HepG2 (cell line): ENCODE measurements around the gene LMNA. TPM values are rescaled to one million over a fixed set of nuclear protein-coding genes. Genes with fewer than 3 reads are reported as not detected.
A peak's percentile ranks its signal among the peaks of the same experiment; 100 is the strongest.

Experiments
- CREM ChIP-seq, 2 experiments: sonication (generic) in 1 of 2; formaldehyde crosslinking in 1 of 2; IDR thresholded peaks; 2 replicates each; pipeline versions ENCODE4 v1.4.0 to v1.6.1; 2016 to 2020; ENCODE audit warnings: antibody characterized with exemption in 1 of 2, mild to moderate bottlenecking in 1 of 2, missing genetic modification reagents in 1 of 2
- MAZ ChIP-seq, 2 experiments: sonication (generic) in 1 of 2; formaldehyde crosslinking in 1 of 2; IDR thresholded peaks; 2 replicates each; pipeline versions ENCODE4 v1.5.0 to v1.6.1; 2012 to 2020; ENCODE audit warnings: low read depth in 2 of 2, mild to moderate bottlenecking in 2 of 2, borderline replicate concordance in 1 of 2, improper control_type of control experiment in 1 of 2, low read length in 1 of 2, missing genetic modification reagents in 1 of 2, moderate library complexity in 1 of 2
- NR2F6 ChIP-seq, 2 experiments: IDR thresholded peaks; 2 replicates each; pipeline ENCODE4 v1.6.1; 2016; ENCODE audit warnings: antibody characterized with exemption in 1 of 2, mild to moderate bottlenecking in 1 of 2
- PATZ1 ChIP-seq: sonication (generic); formaldehyde crosslinking; IDR thresholded peaks from 2 replicates; pipeline ENCODE4 v1.4.0; 2020; ENCODE audit warnings: missing genetic modification reagents
- POLR2A ChIP-seq, 2 experiments: IDR thresholded peaks; 2 replicates each; pipeline ENCODE4 v1.6.1; 2011; ENCODE audit warnings: low read depth in 2 of 2, low read length in 2 of 2, mild to moderate bottlenecking in 1 of 2, moderate library complexity in 1 of 2; ENCODE audit not compliant: insufficient read depth in 1 of 2
- PRDM10 ChIP-seq: sonication (generic); formaldehyde crosslinking; IDR thresholded peaks from 2 replicates; pipeline ENCODE4 v1.4.0; 2020; ENCODE audit warnings: low read depth, missing genetic modification reagents
- RBM39 ChIP-seq: fragments of 200-400 bp; formaldehyde crosslinking; IDR thresholded peaks from one replicate; pipeline ENCODE4 v1.6.1; 2018; ENCODE audit warnings: antibody characterized with exemption, mild to moderate bottlenecking, low read depth, low read length; ENCODE audit not compliant: poor library complexity, severe bottlenecking
- SNAPC2 ChIP-seq: sonication (generic); formaldehyde crosslinking; IDR thresholded peaks from 2 replicates; pipeline ENCODE4 v1.8.1; 2022; ENCODE audit warnings: mild to moderate bottlenecking, missing genetic modification reagents
- THRA ChIP-seq: sonication (generic); formaldehyde crosslinking; IDR thresholded peaks from 2 replicates; pipeline ENCODE4 v1.4.0; 2020; ENCODE audit warnings: missing genetic modification reagents, borderline replicate concordance
- ZFP90 ChIP-seq: sonication (generic); formaldehyde crosslinking; IDR thresholded peaks from 2 replicates; pipeline ENCODE4 v1.8.0; 2022; ENCODE audit warnings: missing genetic modification reagents, mild to moderate bottlenecking, inconsistent platforms, borderline replicate concordance
- ZNF225 ChIP-seq: sonication (generic); formaldehyde crosslinking; IDR thresholded peaks from 2 replicates; pipeline ENCODE4 v1.4.0; 2020; ENCODE audit warnings: mild to moderate bottlenecking, missing genetic modification reagents
- ZNF724P ChIP-seq: sonication (generic); formaldehyde crosslinking; IDR thresholded peaks from 2 replicates; pipeline ENCODE4 v1.8.0; 2022; ENCODE audit warnings: missing genetic modification reagents, borderline replicate concordance
- ZZZ3 ChIP-seq: sonication (generic); formaldehyde crosslinking; IDR thresholded peaks from 2 replicates; pipeline ENCODE4 v1.4.0; 2020; ENCODE audit warnings: missing genetic modification reagents, mild to moderate bottlenecking, borderline replicate concordance
- polyA plus RNA-seq, 8 experiments: library from polyadenylated mRNA; depleted of rRNA in 3 of 8; stranded (reverse) in 7 of 8; unstranded in 1 of 8; fragments of >200 nt; fragmentation: Illumina TruSeq in 4 of 8; extraction: Trizol in 4 of 8; gene quantifications; 2 replicates each; pipeline versions ENCODE4 v1.2.1 to v1.2.3, GENCODE V29; 2011 to 2016; ENCODE audit warnings: low read depth in 4 of 8, missing spikeins in 1 of 8, mixed read lengths in 1 of 8; ENCODE audit not compliant: insufficient read depth in 1 of 8
- total RNA-seq, 5 experiments: library from RNA; depleted of rRNA; stranded (reverse); fragments of >200 nt; fragmentation: Illumina TruSeq; extraction: Trizol; gene quantifications; 2 replicates each; pipeline ENCODE4 v1.2.3, GENCODE V29; 2016; ENCODE audit warnings: low read depth in 1 of 5
- TF ChIP-seq, protein P1 (sequence below), 2 experiments: IDR thresholded peaks; 2 replicates each; pipeline ENCODE4 v1.6.1; 2011 to 2012; ENCODE audit warnings: low read length in 2 of 2, borderline replicate concordance in 1 of 2, low read depth in 1 of 2, mild to moderate bottlenecking in 1 of 2, moderate library complexity in 1 of 2

LMNA gene
- total and polyA plus RNA-seq, 2 of the 13 experiments (the other 11 are each of a cell fraction or from before 2014, with no cell fraction given) = 107 to 225 TPM

DNA sequence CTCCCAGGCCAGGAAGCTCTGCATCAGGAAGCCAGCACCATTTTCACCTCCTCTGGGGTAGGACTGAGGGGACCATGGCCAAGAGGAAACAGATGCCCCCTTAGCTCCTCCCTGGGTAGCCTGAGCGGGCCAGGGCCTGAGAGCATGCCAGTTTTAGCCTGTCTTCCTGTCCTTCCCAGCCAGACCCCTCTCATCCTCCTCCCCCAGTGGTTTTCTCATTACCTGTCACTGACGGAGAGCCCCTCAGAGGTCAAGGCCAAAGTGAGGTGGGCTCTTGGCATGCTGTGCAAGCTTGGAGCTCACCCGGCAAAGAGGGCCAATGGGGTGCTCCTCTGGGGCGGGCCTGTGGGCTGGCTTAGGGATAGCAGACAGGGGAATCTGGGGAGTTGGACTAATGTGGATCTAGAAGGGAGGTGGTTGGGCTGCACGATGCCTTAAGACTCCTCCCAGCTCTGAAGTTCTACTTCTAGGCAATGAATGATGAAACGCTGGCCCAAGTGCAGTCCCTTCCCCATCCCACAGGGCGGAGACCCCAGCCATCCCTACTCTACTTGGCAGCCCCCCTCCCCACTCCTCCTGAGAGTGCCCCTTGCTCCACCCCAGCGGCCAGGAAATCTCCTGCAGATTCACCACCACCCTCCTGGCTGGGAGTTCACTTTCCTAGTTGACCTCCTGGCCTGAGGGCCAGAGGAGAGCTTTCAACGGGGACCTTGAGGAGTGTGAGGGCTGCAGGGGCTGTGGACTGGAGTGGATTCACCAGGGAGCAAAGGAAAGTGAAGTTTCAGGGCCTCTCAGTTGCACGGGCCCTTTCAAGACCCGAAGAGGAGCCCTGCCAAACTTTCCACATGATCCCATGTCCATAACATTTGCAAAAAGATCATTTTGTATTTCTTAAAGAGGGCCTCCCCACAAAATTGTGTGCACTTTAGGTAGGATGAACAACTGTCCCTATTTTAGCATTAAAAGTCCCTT, 9.4 kb upstream of the LMNA start (continued):
- TF ChIP-seq, protein P1, sequence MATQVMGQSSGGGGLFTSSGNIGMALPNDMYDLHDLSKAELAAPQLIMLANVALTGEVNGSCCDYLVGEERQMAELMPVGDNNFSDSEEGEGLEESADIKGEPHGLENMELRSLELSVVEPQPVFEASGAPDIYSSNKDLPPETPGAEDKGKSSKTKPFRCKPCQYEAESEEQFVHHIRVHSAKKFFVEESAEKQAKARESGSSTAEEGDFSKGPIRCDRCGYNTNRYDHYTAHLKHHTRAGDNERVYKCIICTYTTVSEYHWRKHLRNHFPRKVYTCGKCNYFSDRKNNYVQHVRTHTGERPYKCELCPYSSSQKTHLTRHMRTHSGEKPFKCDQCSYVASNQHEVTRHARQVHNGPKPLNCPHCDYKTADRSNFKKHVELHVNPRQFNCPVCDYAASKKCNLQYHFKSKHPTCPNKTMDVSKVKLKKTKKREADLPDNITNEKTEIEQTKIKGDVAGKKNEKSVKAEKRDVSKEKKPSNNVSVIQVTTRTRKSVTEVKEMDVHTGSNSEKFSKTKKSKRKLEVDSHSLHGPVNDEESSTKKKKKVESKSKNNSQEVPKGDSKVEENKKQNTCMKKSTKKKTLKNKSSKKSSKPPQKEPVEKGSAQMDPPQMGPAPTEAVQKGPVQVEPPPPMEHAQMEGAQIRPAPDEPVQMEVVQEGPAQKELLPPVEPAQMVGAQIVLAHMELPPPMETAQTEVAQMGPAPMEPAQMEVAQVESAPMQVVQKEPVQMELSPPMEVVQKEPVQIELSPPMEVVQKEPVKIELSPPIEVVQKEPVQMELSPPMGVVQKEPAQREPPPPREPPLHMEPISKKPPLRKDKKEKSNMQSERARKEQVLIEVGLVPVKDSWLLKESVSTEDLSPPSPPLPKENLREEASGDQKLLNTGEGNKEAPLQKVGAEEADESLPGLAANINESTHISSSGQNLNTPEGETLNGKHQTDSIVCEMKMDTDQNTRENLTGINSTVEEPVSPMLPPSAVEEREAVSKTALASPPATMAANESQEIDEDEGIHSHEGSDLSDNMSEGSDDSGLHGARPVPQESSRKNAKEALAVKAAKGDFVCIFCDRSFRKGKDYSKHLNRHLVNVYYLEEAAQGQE (IDR thresholded peaks at IDR 0.05; ENCODE audit: borderline replicate concordance in 1 of 2, low read depth in 1 of 2, low read length in 2 of 2) = 0 out of 4 replicates have a peak, but pooled peaks of 1 of the 2 experiments have one; percentile 20
- TF ChIP-seq POLR2A (IDR thresholded peaks at IDR 0.05; ENCODE audit: insufficient read depth in 1 of 2, low read depth in 2 of 2, low read length in 2 of 2) (peak; percentile 31 to 46; a peak in 2 of 4 replicates), ZFP90 (CRISPR knock-in tag) (no peak), THRA (no peak), MAZ (IDR thresholded peaks at IDR 0.05; ENCODE audit: borderline replicate concordance, low read depth, low read length) (no peak), MAZ (CRISPR knock-in tag; IDR thresholded peaks at IDR 0.05; ENCODE audit: low read depth) (no peak), ZZZ3 (CRISPR knock-in tag) (no peak), CREM (IDR thresholded peaks at IDR 0.05) (no peak), CREM (CRISPR knock-in tag; IDR thresholded peaks at IDR 0.05) (no peak), PRDM10 (CRISPR knock-in tag) (no peak; the same call in 1 of the 2 replicates), RBM39 (no peak), ZNF225 (CRISPR knock-in tag) (no peak), ZNF724P (CRISPR knock-in tag) (no peak), SNAPC2 (CRISPR knock-in tag) (no peak), PATZ1 (CRISPR knock-in tag) (peak; percentile 49), NR2F6 (IDR thresholded peaks at IDR 0.05) (peak; percentile 66), NR2F6 (CRISPR knock-in tag; IDR thresholded peaks at IDR 0.05) (peak; percentile 87)
